CD4-positive, alpha-beta T cell treated with Interleukin-15 for 4 hours (primary cell): Measurements from ENCODE around the gene ASIC5.

Experiments
- DNase-seq: peaks from one replicate; pipeline ENCODE4 v3.0.0-alpha.2; 2020; ENCODE audit warnings: low spot score

Gene ASIC5

DNA sequence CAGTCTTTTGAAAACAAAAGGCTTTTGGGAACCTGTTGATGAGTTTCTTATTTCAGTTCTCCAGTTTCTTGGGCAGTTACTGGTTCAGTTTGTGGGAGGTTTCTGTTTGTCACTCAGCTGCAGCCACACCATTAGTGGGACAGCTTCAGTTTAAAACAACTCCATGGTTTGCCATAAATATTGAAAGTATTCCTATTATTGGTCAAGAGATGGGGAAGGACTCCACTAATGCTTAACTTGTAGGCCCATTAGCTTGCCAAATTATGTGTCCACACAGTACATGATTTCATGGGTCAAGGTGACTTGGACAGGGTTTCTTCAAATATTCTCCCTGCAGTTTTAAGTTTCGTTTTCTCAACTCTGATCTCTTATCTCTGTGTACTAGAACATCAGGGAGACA lies 15.5 kb upstream of the ASIC5 start:
- no peak for DNase-seq

DNA sequence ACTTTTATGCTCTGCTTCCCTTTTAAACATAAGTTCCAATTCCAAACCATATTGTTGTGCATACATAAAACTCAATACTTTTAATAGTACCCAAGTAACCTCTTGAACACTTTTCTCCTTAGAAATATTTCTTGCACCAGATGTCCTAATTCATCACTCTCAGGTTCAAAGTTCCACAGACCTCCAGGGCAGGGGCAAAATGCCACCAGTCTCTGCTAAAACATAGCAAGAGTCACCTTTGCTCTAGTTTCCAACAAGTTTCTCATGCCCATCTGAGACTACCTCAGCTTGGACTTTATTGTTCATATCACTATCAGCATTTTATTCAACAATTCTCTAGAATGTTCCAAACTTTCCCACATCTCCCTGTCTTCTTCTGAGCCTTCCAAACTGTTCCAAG lies 13.7 kb upstream of the ASIC5 start:
- no peak for DNase-seq

DNA sequence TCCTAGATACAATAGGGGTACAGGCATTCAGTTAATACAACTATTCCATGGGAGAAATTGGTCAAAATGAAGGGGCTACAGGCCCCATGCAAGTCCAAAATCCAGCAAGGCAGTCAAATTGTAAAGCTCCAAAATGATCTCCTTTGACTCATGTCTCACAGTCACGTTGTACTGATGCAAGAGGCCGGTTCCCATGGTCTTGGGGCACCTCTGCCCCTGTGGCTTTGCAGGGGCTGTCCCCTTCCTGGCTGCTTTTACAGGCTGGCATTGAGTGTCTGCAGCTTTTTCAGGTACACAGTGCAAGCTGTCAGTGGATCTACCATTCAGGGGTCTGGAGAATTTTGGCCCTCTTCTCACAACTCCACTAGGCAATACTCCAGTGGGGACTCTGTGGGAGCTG lies 12.5 kb upstream of the ASIC5 start:
- DNase-seq: no peak

DNA sequence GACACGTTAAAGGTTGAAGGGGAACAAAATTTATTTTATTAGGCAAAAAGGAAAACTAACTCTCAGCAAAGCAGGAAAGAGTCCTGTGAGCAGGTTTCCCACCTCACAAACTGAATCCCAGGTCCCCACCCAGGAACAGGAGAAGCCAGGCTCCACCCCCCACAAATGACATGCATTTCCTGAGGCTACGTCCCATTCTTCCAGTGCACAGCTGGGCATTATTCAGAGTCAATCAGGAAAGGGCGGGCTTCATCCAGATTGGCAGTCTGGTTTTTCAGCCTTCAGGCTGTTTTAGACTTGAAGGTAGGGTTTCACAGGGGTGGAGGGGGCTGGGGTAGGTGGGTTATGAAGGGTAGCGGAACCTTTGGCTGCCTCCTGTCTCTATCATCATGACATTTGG lies 11.9 kb upstream of the ASIC5 start:
- DNase-seq: no peak

DNA sequence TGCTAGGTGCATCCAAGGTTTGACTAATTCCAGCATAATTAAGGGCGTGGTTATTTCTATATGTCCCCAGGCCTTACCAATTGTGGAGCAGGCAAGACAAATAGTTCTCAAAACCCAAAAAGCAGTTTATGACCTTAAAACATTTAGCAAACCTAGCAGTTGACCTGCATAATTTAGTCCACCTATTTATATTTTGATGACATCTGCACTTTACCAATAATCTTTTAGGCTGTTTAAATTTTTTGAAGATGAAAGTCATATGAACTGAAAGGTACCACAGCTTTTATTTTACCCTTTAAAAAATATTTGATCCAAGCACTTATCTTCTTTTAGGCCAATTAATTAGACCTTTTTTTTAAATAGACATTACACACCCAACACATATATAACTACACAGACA lies 9.8 kb upstream of the ASIC5 start:
- no peak for DNase-seq

DNA sequence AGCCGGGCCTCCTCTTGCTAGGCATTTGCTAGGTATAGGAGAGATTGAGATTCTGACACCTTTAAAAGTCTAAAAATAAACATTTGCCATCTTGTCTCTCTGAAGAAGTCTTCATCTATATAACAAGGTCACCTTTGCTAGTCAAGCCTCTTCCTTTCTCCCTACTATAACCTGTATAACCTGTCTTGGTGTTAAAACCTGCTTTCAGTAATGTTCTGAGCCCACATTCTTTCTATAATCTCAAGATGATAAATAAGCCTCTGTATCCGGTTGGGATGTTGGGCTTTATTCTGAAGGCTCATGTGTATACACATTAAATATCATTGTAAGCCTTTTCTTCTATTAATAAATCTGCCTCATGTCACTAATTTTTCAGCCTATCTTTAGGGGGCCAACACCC lies 10.2 kb downstream of the ASIC5 start:
- no peak for DNase-seq

DNA sequence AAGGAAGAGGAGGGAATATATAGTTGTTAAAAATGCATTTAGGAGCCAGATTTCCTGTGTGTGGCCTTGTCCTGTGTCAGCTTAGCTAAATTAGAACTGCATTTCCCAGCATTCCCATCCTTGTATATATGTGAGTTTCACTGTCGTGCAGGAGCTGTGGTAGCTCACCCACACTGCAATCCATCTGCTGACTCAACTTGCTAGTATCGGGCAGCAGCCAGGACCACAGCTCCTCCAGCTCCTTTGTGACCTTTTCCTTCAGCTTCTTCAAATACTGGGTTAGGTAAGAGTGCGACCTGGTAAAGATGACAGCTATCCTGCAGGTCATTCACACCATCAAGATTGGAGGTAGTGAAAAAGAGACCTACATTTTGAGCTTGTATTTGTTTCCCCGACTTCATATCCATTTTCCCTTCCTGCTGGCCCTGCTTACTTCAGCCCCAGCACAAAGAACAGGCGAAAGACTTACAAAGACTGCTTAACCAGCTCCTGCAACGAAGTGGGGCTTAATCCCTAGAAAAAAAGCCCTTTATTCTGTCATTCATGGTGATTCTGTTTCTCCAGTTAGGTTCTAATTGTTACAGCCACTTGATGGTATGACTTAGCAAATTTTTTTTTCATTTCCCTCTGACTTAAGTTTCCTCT lies 11.4 kb downstream of the ASIC5 start:
- DNase-seq: no peak

DNA sequence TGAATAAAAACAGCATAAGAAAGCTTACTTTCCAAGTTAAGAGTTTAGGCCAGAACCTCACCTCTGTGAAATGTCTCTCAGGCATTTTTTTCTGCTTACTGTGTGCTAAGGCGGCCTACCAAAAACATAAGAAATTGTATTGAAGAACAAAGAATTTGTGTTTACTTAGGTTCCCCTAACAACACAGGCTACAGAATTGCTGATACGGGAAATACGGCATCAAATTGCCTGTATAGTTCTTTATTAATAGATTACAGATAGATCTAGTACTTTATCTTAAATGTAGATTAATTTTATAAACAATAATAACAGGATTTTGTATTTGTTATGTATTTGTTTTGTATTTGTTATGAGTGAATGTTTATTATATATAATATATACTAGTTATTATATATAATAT lies 12.9 kb downstream of the ASIC5 start:
- no peak for DNase-seq

DNA sequence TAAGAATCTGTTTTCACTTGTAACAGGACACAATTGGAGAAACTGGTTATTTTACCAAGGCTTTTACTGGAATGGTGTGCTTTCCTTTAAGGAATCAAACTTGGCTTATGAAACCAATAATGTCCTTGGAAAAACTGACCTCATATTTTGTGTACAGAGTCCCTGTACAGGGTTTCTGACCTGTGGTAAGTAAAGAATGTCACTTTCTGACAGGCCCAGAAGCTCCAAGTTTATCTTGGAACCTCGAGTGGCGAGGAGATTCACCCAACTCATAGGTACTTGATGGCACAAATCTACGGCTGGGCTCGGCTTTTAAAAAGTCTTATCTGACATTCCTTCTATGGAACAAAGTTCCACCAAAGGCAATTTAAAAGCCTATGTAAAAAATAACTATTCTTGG lies 17.0 kb downstream of the ASIC5 start:
- no peak for DNase-seq

DNA sequence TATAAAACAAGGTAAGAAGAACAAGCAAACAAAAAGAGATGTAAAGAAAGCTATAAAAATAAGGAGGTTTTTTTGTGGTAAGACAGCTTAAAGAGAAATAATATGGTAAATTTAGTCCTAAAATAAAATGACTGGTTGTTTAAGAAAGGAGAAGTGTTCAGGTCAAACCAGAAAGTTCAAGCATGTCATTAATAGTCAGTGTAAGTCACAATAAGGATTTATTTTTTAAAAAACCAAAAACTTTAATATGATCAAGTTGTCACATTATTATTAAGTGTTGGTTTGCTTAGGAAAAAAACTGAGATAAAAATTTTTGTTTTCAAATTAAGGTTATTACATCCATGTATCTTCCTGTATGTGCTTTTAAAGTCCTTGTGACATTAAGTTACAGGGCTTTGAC lies 19.1 kb downstream of the ASIC5 start:
- no peak for DNase-seq

DNA sequence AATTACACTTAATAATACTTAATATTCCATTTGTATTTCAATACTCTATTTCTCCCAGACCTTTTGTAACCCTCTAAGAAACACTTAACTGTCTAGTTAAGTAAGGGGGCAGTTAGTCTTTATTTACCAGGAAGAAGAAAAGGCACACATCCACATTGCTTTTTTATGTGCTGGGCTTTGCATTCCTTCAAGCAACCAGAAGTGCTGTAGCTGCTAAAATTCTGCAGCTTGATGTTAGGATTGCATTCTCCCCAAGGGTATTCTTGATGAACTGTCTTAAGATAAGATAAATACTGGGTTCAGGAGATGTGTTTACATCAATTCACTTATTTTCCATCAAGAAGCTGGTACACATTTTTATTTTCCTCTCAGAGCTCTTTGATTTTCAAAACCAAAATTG lies 24.0 kb downstream of the ASIC5 start:
- no peak for DNase-seq

DNA sequence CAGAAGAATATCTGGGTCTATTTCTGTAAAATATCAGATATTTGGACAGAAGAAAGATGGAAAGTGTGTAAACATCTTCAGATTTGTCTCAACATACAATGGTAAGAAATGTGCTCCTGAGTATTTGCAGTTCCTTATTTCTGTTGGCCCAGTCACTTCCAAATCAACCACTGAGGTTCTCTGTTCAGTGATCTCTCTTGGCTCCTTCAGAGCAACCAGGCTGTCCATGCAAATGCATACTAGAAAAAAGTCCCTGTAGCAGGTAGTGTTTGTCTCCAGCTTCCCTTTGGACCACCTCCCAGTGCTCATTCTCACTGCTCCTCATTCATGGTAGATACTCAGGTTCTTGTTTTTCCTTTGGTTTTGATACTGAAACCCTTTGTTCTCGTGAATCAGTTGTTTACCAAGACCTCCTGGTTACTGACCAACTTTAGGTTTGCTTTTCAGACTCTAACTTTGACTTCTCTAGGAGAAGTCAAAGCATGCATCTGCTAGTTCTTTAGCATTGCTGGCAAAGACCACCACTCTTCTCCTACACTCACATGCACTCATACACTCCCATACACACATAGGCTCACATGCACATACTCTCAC lies 28.8 kb downstream of the ASIC5 start:
- no peak for DNase-seq

DNA sequence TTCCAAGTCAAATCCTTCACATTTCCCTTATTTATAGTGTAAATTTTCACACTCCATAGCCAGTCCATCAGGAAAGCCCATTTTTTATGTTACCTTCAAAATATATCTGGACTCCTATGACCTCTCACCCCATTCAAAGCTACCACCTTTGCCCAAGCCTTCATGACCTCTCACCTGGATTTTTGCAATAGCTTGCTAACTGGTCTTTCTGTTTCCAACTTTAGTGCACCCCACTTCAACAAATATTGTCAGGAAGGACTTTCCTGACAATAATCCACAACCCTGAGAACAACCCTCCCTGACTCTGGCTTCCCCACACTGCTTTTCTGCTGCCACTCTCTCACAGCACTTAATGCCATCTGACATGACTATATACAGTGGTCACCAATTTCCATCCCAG lies 33.4 kb downstream of the ASIC5 start:
- DNase-seq: no peak

DNA sequence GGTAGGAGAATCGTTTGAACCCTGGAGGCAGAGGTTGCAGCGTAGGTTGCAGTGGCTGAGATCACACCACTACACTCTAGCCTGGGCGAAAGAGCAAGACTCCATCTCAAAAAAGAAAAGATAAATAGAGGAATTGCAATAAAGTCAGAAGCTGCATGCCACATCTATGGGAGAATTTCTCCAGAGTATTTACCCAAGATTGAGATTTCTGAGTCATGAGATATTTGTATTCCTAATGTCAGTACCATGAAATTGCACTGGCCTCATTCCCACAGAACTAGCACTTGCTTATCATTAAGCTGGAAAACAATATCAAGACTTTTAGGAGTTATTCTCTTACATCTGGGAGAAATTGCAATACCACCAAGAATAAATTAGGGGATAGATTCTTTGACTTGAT lies 37.4 kb downstream of the ASIC5 start:
- no peak for DNase-seq

DNA sequence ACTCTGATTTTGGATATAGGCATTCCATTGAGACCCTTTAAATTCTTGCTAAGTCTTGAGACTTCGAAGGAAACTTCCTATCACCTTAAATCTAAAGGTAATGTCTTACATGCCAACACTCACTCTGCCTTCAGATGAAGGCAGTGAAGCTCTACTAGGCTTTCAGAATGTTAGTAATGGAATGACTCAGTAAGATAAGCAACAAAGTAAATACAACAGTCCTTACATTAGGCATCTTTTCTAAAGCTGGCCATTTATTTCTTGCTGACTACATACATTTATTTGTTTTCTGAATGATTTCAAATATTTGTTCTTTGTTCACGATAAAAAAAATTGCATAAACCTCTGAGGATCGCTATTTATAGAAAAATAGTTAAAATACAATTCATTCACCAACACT lies 43.5 kb downstream of the ASIC5 start:
- no peak for DNase-seq

DNA sequence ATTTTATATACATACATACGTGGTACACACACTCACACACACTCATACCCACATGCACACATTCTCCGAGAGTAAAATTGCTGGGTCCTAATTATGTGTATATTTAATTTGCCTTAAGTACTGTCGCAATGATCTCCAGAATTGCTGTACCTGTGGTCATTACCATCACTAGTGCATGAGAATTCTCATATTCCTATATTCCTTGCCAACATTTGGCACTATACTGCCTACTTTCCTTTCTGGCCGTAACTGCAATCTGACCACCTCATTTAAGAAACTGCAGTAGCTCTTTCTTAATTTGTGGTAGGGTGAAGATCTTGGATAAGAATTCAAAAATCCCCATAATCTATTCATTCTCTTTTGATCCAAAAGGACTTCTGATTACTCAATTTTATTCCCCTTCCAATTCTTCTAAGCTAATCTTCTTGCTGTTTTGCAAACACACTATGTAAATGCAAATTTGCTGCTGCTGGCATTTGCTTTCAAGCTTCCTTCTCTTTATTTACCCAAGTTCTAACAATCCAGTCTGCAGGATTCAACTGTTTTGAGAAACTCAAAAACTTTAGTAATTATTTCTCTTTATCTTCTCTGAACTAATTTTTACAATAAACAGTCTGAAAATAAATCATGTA lies 45.1 kb downstream of the ASIC5 start:
- no peak for DNase-seq

DNA sequence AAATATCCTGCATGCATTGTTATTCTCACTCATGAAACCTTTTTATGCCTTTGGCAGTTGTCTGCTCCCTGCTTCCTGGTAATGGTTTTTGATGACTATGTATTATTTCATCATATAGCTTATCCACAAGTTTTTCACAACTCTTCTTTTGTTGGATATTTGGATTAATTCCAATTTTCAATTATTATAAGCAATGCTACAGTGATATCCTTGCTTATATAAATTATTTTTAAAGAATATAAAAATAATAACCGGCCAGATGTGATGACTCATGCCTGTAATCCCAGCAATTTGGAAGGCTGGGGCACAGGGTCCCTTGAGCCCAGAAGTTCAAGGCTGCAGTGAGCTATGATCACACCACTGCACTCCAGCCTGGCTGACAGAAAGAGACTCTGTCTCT lies 47.0 kb downstream of the ASIC5 start:
- no peak for DNase-seq

DNA sequence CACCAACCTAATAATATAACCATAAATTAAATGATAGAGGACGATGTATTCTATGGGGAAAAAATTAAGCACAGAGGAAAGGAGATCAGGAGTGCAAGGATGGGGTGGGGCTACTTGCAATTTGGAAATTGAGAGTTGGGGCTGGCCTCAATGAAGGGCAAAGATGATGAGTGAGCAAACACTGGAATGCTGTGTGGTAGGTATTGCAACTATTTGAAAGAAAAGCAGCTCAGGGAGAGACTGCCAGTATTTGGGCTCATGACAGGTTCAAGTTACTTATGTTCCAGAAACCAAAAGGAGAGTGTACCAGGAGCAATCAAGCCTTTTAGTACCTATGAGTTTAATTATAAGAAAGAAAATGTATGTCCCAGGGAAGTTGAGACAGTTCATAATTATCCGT lies 47.4 kb downstream of the ASIC5 start:
- no peak for DNase-seq

DNA sequence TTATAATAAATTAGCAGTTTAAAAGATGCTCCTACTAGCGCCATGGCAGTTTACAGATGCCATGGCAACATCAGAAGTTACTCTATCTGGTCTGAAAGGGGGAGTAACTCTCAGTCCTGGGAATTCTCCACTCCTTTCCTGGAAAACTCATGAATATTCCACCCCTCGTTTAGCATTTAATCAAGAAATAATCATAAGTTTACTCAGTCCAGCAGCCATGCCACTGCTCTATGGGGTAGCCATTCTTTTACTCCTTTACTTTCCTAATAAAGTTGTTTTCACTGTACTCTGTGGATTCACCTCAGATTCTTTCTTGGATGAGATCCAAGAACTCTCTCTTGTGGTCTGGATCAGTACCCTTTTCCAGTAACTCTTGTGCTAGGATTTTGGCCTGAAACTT lies 55.0 kb downstream of the ASIC5 start:
- DNase-seq: no peak

DNA sequence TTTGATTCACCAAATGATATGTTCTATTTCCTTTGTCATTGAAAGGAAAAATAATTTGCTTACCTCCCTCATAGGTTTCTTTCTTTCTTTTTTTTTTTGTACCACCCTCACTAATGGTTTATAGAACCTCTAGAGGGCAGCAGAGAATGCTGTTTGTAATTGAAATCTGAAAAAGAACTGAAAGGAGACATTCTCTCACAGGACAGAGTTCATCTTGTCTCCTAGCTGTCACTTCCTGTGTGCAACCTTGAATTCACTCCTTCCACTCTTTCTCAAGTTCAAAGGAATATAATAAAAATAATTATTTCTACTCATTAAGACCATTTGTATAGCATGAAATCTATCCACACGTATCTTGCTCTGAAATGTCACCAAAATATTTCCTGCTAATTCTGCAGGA lies 56.2 kb downstream of the ASIC5 start:
- peak; percentile 37 for DNase-seq

DNA sequence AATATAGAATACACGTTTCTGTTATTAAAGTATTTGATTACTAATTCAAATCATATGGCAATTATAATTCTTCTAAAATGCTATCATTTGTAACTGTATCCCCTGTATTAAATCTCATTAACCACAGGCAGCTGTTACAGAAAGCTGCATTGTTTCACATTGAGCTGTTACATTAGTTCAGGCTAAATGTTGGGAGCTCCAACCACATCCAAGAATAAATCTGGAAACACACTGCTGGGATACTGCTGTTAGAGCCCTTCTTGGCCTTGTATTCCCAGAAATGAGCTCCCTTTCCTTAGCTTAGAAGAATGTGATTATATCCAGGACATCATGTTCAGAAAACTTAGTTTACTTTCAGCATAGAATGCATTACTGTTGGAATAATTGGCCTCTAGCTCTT lies 59.1 kb downstream of the ASIC5 start:
- DNase-seq: no peak

DNA sequence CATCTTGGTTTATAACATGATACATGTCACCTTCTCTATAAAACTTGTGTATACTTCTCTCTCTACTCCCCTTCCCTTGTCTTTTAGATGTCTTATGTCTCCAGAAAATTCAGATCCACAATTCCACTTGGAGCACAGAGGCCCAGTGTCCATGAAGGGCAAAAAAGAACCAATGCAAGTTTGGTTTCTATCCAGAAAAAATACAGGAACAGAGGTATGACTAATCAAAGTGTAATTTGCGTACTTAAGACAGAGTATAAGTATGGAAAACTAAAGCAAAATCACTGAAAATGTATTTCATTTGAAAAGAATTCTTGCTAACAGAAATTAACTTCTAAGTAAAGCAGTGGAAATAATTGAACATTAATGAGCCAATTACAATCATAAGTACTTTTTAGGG lies 61.1 kb downstream of the ASIC5 start:
- no peak for DNase-seq

DNA sequence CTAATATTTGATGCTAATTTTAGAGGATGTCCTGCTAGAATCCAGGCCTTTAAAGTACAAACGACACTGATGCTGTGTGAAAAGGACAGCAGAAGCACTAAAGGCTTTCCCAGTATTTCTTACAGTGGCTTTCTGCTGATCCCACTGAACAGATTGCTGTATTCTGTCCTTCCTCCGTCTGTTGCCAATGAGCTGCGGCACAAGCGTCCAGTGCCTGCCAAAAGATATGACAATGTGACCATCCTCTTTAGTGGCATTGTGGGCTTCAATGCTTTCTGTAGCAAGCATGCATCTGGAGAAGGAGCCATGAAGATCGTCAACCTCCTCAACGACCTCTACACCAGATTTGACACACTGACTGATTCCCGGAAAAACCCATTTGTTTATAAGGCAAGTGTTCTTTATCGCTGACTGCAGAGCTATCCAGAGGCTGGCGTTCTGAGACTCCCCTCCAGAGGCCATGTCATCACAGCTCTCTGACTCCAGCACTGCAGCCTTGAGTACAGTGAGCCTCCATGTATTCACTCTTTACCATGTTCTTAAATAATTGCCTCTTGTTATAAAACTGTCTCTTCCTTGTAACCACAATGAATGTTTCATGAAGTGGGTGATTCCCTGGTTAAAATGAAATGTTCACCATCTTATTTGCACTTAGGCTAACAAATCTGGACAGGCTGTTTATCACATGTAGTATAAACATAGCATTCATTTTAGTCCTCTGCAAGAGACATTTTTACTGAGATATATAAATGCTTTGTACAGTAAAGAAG lies 63.7 kb downstream of the ASIC5 start:
- no peak for DNase-seq
